Astrocyte (in vitro differentiated cells and primary cell): ENCODE results near the gene HHIP. TPM values are rescaled to one million over a fixed set of nuclear protein-coding genes. Genes with fewer than 3 reads are reported as not detected.

ENCODE experiments used
- DNase-seq: peaks from one replicate; pipeline ENCODE4 v3.0.0-alpha.2; 2010; ENCODE audit warnings: low read depth
- FAIRE-seq: peaks from 2 replicates; lab custom pipeline; 2011; peaks lifted over from hg19 to GRCh38; lab: Jason Lieb, UNC
- H2AFZ ChIP-seq: 2 replicates; pipeline ENCODE4 v1.6.0; 2012; ENCODE audit warnings: low read depth, low read length, inconsistent platforms
- H3K27ac ChIP-seq: 2 replicates; pipeline ENCODE4 v1.5.1; 2011; ENCODE audit warnings: low read depth, low read length, inconsistent platforms
- H3K27me3 ChIP-seq: 2 replicates; pipeline ENCODE4 v1.6.0; 2011; ENCODE audit warnings: low read length, inconsistent platforms; ENCODE audit not compliant: insufficient read depth
- H3K36me3 ChIP-seq: 2 replicates; pipeline ENCODE4 v1.5.1; 2011; ENCODE audit warnings: low read length, inconsistent platforms; ENCODE audit not compliant: insufficient read depth
- H3K4me1 ChIP-seq: 2 replicates; pipeline ENCODE4 v1.5.1; 2011; ENCODE audit warnings: low read length, inconsistent platforms; ENCODE audit not compliant: insufficient read depth
- H3K4me2 ChIP-seq: 2 replicates; pipeline ENCODE4 v1.6.0; 2012; ENCODE audit warnings: low read length, inconsistent platforms
- H3K4me3 ChIP-seq: 2 replicates; pipeline ENCODE4 v1.5.1; 2011; ENCODE audit warnings: low read depth, mild to moderate bottlenecking, low read length, inconsistent platforms; ENCODE audit not compliant: insufficient read depth
- H3K79me2 ChIP-seq: 2 replicates; pipeline ENCODE4 v1.6.0; 2012; ENCODE audit warnings: mild to moderate bottlenecking, low read length, inconsistent platforms; ENCODE audit not compliant: insufficient read depth
- H3K9ac ChIP-seq: 2 replicates; pipeline ENCODE4 v1.6.0; 2012; ENCODE audit warnings: mild to moderate bottlenecking, low read length, inconsistent platforms
- H3K9me3 ChIP-seq: 2 replicates; pipeline ENCODE4 v1.5.1; 2012; ENCODE audit warnings: low read depth, mild to moderate bottlenecking, low read length, inconsistent platforms; ENCODE audit not compliant: insufficient read depth
- H4K20me1 ChIP-seq: 2 replicates; pipeline ENCODE4 v1.6.0; 2012; ENCODE audit warnings: low read length, inconsistent platforms; ENCODE audit not compliant: insufficient read depth
- H3K27ac Mint-ChIP-seq: one replicate; pipeline ENCODE4 v1.8.0; 2021; ENCODE audit warnings: mild to moderate bottlenecking, mixed read lengths; ENCODE audit not compliant: unreplicated experiment
- H3K27me3 Mint-ChIP-seq: one replicate; pipeline ENCODE4 v1.8.0; 2021; ENCODE audit warnings: low read depth, mixed read lengths; ENCODE audit not compliant: unreplicated experiment
- H3K36me3 Mint-ChIP-seq: one replicate; pipeline ENCODE4 v1.8.0; 2021; ENCODE audit warnings: low read depth, mixed read lengths; ENCODE audit not compliant: unreplicated experiment
- H3K4me1 Mint-ChIP-seq: one replicate; pipeline ENCODE4 v1.8.0; 2021; ENCODE audit warnings: low read depth, mixed read lengths; ENCODE audit not compliant: unreplicated experiment
- H3K4me3 Mint-ChIP-seq: one replicate; pipeline ENCODE4 v1.8.0; 2021; ENCODE audit warnings: mild to moderate bottlenecking, moderate library complexity, mixed read lengths; ENCODE audit not compliant: unreplicated experiment
- H3K9me3 Mint-ChIP-seq: one replicate; pipeline ENCODE4 v1.8.0; 2021; ENCODE audit warnings: mild to moderate bottlenecking, mixed read lengths; ENCODE audit not compliant: unreplicated experiment
- EZH2 ChIP-seq: IDR thresholded peaks from 2 replicates; pipeline ENCODE4 v1.6.1; 2012; ENCODE audit warnings: mild to moderate bottlenecking, low read length, inconsistent platforms; ENCODE audit not compliant: insufficient read depth
- total RNA-seq: library from RNA; stranded (reverse); gene quantifications from 2 replicates; pipeline ENCODE4 v1.2.1, GENCODE V29; 2021
- TF ChIP-seq, protein P1 (sequence below): IDR thresholded peaks from 2 replicates; pipeline ENCODE4 v1.5.1; 2011; ENCODE audit warnings: low read depth, mild to moderate bottlenecking, inconsistent platforms, low read length, moderate library complexity; ENCODE audit not compliant: insufficient read depth

HHIP gene
- total RNA-seq, 1 donor from 2014 or later: 4.0 TPM

DNA sequence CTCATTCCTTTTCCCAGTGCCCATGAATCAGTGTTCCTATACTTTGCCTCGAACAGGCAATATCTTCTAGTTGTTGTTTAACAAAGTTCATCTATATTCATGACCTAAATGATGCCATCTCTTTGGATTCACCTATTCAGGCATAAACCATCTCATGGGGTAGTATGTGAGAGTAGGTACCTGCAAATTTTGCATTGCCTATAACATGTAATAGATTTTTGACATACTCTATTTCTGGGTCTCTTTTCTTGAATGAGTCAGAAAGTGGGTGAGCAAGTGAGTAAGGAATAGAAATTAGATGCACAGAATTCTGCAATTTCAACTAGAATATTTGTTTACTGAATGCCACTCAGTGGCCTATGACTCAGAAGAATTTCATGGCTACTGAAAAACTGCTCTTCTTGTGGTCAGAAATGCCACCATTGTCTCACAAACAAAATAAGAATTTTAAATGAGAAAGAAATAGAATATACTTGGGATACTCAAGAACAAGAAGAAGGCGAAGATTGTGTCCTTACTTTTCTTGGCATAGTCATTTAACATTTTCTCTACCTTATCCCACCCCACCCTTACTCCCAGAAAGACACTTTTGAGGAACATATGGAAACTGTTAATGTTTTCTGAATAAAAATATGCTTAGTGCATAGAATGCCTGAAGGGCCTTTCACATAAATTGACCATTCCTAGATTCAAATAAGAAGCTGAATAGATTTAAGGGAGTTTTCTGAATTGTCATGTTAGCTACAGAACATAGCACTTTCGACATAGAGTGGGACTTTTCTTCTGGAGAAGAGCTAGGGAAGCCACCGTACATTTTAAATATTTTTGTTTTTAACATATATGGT is 86.8 kb downstream of the HHIP start:
- no peak for TF ChIP-seq EZH2
- TF ChIP-seq, protein P1, sequence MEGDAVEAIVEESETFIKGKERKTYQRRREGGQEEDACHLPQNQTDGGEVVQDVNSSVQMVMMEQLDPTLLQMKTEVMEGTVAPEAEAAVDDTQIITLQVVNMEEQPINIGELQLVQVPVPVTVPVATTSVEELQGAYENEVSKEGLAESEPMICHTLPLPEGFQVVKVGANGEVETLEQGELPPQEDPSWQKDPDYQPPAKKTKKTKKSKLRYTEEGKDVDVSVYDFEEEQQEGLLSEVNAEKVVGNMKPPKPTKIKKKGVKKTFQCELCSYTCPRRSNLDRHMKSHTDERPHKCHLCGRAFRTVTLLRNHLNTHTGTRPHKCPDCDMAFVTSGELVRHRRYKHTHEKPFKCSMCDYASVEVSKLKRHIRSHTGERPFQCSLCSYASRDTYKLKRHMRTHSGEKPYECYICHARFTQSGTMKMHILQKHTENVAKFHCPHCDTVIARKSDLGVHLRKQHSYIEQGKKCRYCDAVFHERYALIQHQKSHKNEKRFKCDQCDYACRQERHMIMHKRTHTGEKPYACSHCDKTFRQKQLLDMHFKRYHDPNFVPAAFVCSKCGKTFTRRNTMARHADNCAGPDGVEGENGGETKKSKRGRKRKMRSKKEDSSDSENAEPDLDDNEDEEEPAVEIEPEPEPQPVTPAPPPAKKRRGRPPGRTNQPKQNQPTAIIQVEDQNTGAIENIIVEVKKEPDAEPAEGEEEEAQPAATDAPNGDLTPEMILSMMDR: no peak
- DNase-seq: no peak
- no peak for FAIRE-seq
- Histone ChIP-seq H3K9ac (no peak overlapping the region), H3K79me2 (no peaks in the 10 kb centered on the region), H3K9me3 (no peaks in the 10 kb centered on the region), H3K27ac (peak overlapping the region; percentile 6), H3K4me1 (peaks cover 8% of the 10 kb centered on the region), H2AFZ (no peak overlapping the region), H3K4me3 (no peak overlapping the region), H4K20me1 (no peaks in the 10 kb centered on the region), H3K27me3 (no peaks in the 10 kb centered on the region), H3K36me3 (peaks cover 15% of the 10 kb centered on the region), H3K4me2 (no peak overlapping the region)
- no peaks in the 10 kb centered on the region for H3K9me3 Mint-ChIP-seq
- no peak overlapping the region for H3K4me3 Mint-ChIP-seq
- peaks cover 18% of the 10 kb centered on the region for H3K4me1 Mint-ChIP-seq
- H3K27me3 Mint-ChIP-seq: no peaks in the 10 kb centered on the region
- no peak overlapping the region for H3K27ac Mint-ChIP-seq
- H3K36me3 Mint-ChIP-seq: no peaks in the 10 kb centered on the region

DNA sequence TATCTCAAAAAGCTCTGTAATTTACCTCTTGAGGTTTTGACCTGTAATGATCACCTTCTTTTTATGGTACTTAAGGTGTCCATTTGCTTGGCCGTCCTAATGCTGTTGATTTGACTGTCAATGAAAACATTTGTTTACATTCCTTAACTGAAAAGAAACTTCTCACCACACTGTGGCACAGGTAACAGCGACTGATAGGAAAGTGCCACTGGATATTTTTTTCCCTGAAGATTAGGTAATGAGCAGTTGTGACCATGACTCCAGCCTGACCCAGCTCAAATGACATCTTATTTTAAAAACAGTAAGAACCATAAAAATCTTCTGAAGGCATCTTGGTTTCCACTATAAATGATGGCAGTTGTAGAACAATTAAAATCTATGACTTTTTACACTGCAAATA is 87.6 kb downstream of the HHIP start:
- peaks cover 8% of the 10 kb centered on the region for H3K4me1 ChIP-seq
- Mint-ChIP-seq H3K36me3 (no peaks in the 10 kb centered on the region), H3K9me3 (no peaks in the 10 kb centered on the region), H3K4me3 (no peak overlapping the region), H3K27ac (no peak overlapping the region), H3K27me3 (no peaks in the 10 kb centered on the region), H3K4me1 (peaks cover 18% of the 10 kb centered on the region)
- no peak for TF ChIP-seq EZH2
- TF ChIP-seq, protein P1: no peak
- no peaks in the 10 kb centered on the region for H3K9me3 ChIP-seq
- H3K4me2 ChIP-seq: no peak overlapping the region
- DNase-seq (no peak), FAIRE-seq (no peak)
- H4K20me1 ChIP-seq: no peaks in the 10 kb centered on the region
- no peak overlapping the region for H3K4me3 ChIP-seq
- no peak overlapping the region for H2AFZ ChIP-seq
- H3K79me2 ChIP-seq: no peaks in the 10 kb centered on the region
- no peak overlapping the region for H3K9ac ChIP-seq
- H3K27me3 ChIP-seq: no peaks in the 10 kb centered on the region
- H3K27ac ChIP-seq: no peak overlapping the region
- H3K36me3 ChIP-seq: peaks cover 15% of the 10 kb centered on the region

DNA sequence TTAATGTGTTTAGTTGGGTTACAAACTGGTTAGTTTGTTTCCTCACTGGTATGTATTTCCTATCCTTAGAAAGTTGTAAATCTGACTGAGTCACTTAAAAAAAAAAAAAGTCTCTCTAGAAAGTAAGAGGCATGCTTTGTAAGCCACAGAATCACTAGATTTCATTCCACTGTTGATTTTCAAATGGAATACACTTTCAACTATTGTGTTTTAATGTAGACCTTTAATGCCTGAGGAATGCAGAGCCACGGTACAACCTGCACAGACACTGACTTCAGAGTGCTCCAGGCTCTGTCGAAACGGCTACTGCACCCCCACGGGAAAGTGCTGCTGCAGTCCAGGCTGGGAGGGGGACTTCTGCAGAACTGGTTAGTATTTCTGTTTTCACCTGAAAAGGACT is 88.6 kb downstream of the HHIP start:
- Mint-ChIP-seq H3K27me3 (no peaks in the 10 kb centered on the region), H3K9me3 (no peaks in the 10 kb centered on the region), H3K27ac (peak overlapping the region; percentile 31), H3K4me3 (no peak overlapping the region), H3K4me1 (peaks cover 18% of the 10 kb centered on the region), H3K36me3 (no peaks in the 10 kb centered on the region)
- no peaks in the 10 kb centered on the region for H3K27me3 ChIP-seq
- peak overlapping the region; percentile 45 for H3K4me2 ChIP-seq
- no peak overlapping the region for H3K9ac ChIP-seq
- no peak overlapping the region for H3K27ac ChIP-seq
- H4K20me1 ChIP-seq: no peaks in the 10 kb centered on the region
- H3K36me3 ChIP-seq: peaks cover 19% of the 10 kb centered on the region
- DNase-seq (peak; percentile 82), FAIRE-seq (peak; percentile 60)
- H3K4me1 ChIP-seq: peaks cover 8% of the 10 kb centered on the region
- H3K4me3 ChIP-seq: no peak overlapping the region
- no peak overlapping the region for H2AFZ ChIP-seq
- no peaks in the 10 kb centered on the region for H3K9me3 ChIP-seq
- TF ChIP-seq, protein P1: no peak
- no peak for TF ChIP-seq EZH2
- H3K79me2 ChIP-seq: no peaks in the 10 kb centered on the region
